ENCODE measurements around the gene ADRB2.
A peak's percentile ranks its signal among the peaks of the same experiment; 100 is the strongest.
"Not testable (repeated sequence)": the region's sequence is repeated elsewhere in the genome, so short reads cannot be mapped to it uniquely, and the experiment has no call there.

ADRB2 gene

DNA sequence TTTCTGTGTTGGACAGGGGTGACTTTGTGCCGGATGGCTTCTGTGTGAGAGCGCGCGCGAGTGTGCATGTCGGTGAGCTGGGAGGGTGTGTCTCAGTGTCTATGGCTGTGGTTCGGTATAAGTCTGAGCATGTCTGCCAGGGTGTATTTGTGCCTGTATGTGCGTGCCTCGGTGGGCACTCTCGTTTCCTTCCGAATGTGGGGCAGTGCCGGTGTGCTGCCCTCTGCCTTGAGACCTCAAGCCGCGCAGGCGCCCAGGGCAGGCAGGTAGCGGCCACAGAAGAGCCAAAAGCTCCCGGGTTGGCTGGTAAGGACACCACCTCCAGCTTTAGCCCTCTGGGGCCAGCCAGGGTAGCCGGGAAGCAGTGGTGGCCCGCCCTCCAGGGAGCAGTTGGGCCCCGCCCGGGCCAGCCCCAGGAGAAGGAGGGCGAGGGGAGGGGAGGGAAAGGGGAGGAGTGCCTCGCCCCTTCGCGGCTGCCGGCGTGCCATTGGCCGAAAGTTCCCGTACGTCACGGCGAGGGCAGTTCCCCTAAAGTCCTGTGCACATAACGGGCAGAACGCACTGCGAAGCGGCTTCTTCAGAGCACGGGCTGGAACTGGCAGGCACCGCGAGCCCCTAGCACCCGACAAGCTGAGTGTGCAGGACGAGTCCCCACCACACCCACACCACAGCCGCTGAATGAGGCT is at the start of gene ADRB2:
Gene ADRB2, plus strand, starts transcription at position 559 of the 686 bp plus-strand sequence. CDS start 221 bp downstream, outside the sequence.
- peak; percentile 76 to 83 for DNase-seq (ENCODE audit: extremely low read depth in 1 of 2, low read depth in 1 of 2)

GRCh38 chr5:148776780-148777179 is 49.6 kb upstream of the ADRB2 start:
- DNase-seq (ENCODE audit: extremely low read depth in 1 of 2, low read depth in 1 of 2) = no peak

DNA sequence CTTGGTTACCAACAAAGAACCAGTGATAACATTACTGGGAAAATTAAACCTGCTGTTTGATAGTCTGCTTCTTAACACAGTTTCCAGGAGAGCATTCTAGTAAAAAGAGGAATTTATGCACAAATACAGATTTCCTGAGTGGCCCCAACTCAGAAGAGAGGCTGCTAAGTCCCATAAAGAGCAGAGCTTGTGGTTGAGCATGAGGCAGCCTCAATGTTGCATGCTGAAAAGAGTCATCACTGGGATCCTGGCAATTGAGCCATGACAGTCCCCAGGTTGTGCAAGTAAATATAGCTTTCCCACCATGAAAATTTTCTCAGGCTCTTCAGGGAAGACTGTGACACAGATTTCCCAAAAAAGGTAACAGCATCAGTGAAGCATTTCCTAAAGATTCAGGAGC is 47.5 kb upstream of the ADRB2 start:
- no peak for DNase-seq (ENCODE audit: extremely low read depth in 1 of 2, low read depth in 1 of 2)

- DNase-seq (ENCODE audit: extremely low read depth in 1 of 2, low read depth in 1 of 2) = no peak
Measured at GRCh38 chr5:148780711-148781110, 45.7 kb upstream of the ADRB2 start.

DNA sequence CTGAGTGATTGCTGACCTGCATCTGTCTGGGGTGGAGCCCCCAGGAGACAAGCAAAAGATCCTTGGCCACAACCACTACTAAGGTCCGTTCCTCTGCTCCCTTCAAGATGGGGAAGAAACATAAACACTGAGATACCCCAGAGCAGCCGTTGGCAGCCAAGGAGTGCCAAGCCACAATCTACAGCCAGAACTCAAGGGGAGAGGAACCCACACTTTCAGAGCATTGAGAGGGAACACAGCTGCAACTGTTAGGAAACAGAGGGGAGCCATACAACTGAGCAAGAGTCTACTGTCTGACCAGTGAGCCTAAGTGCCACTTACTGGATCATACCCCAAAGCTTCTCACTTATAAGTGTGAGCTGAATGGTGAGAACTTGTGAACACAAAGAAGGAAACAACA is 44.6 kb upstream of the ADRB2 start:
- DNase-seq (ENCODE audit: extremely low read depth in 1 of 2, low read depth in 1 of 2) = no peak

DNA sequence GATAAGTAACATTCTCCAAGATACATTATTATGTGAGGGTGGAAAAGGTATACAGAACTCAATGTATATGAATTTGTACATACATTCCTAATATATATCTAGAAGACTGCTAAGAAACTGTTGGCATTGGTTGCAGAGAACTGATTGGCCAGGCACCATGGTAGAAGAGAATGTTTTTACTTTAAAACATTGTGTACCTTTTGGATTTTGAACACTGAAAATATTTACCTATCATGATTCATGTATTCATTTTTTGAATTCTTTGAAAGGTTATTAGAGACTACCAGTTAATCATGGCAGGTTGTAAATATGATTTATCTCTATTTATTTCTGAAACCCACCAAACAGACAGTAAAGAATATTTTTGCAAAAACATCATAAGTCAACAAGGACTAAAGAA is 41.2 kb upstream of the ADRB2 start:
- DNase-seq (ENCODE audit: extremely low read depth in 1 of 2, low read depth in 1 of 2) = no peak

GRCh38 chr5:148786456-148786855 is 40.0 kb upstream of the ADRB2 start:
- DNase-seq (ENCODE audit: extremely low read depth in 1 of 2, low read depth in 1 of 2) = no peak

DNA sequence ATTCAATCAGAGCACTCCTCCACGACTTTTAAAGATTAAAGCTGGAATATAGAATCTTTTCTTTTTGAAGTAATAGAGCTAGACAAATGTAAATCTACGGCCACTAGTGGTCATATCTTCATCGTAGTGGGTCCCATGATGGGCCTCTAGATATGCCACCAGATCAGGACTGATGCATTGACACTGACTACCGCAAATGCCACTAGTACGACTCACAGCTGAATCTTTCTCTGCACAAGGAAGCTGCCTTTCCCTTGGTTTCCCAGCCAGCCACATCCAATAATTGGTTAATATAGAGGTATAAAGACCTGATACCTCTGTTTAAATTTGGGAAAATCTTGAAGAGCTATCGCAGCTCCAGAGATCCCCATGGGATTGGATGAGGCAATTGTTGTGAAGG is 37.8 kb upstream of the ADRB2 start:
- no peak for DNase-seq (ENCODE audit: extremely low read depth in 1 of 2, low read depth in 1 of 2)

DNA sequence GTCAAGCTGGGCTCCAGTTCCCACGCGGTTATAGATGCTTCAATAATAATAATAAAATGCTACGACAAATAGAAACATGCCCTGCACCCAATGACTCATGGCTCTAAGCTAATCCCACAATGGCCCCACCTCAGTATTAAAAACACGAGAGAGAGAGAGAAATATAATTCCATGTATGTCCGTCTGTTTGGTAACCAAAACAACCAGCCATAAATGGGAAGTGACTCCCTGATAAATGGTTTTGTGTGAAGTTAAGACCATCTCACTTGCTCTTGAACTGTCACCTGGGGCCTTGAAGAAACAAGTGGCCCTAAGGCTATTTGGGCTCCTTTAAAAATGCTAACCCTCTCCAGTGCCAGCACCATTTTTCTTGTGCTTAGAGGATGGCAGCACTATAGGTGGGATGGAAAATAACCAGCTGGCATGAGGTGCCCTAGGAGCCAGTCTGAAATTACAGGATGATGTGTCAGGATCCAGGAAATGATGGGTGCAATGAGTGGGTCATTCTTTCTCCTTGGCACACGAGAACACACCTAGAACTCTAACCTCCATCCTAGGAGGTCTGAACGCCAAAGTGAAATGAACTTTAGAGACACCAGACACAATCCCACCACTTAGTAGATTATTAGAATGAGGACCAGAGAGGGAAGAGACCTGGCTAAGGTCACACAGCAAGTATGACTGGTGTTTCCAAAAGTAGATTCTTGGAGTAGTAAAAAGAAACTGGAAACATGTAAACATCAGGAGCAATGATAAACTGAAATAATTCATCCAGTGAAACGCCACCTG is 35.7 kb upstream of the ADRB2 start:
- no peak for DNase-seq (ENCODE audit: extremely low read depth in 1 of 2, low read depth in 1 of 2)

DNA sequence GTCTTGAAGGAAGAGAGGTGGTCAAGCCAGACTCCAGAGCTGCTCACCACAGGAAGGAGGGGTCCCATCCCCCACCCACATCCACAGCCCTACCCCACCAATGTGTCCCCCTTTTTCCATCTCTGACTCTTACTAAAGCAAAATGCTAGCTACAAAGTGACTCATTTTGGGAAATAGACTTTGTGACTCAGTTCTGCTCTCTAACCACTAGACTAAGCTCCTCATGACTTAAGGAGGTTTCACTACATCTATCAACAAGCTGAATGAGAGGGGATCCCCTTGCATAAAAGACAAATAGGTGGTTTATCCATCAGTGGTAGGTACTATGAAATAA is 35.1 kb upstream of the ADRB2 start:
- peak; percentile 42 to 53 for DNase-seq (ENCODE audit: extremely low read depth in 1 of 2, low read depth in 1 of 2)

DNA sequence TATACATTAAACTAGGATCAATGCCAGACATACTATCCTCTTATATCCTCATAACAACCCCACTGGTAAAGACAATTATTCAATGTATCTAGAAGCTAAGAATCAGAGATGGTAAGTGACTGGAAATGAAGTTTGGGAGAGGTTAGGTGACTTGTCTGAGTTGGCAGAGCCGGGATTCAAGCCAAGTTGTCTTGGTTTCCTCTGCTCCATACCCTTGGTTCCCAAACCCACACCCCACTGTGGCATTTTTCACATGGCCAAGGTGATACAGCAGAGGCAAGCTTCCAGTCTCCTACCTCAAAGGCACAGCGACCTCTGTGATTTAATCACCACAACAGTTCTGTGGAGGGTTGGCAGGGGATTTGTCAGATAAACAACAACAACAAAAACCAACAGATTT is 34.7 kb upstream of the ADRB2 start:
- no peak for DNase-seq (ENCODE audit: extremely low read depth in 1 of 2, low read depth in 1 of 2)

DNA sequence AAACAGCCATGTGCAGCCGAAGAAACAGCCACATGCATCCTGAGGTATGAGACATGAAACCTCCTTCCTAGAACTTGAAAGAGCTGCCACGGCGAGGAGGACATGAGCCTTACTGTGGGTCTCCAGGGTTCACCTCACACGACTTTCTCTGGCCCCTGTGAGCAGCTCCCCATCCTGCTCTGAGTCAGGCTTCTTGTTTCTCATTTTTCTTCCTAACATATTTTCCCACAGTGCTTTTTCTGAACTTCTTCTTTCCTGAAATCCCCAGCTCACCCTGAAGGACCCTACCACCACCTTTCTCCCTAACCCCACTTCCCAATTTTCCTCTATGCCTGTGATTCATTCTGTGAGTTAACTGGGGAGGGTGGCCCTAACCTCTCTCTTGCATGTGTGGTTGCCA is 33.7 kb upstream of the ADRB2 start:
- no peak for DNase-seq (ENCODE audit: extremely low read depth in 1 of 2, low read depth in 1 of 2)

DNA sequence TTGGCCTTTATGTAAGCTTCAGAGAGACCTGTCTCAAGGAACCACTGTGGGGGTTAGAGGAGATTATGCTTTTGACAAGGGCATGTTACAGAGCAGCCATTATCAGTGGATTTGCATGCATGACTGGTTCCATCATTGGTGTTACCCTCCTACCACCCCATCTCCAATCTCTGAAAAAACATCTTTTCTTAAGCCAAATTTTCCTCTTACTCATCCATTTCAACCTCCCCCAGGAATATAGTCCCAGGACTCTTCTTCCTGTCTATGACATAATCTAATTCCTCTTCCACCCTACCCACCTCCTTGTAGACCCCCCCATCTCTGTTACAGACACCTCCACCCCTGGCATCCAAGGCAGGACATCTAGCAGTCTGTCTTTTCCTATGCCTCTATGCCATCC is 33.1 kb upstream of the ADRB2 start:
- no peak for DNase-seq (ENCODE audit: extremely low read depth in 1 of 2, low read depth in 1 of 2)

DNA sequence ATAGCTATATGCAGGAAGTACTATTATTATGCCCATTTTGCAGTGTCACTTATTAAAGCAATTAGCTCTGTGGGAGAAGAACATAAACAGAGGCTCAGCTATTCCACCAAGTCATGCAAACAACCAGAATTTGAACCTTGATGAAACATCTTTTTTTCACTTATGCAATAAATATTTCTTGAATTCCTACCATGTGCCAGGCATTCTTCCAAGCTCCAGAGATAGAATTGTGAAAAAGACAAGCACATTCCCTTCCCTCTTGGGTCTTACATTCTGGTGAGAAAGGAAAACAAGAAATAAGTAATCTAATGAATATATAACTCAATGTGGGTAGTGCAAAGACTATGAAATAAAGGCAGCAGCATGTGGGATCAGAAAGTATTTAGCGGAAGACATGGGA is 32.1 kb upstream of the ADRB2 start:
- no peak for DNase-seq (ENCODE audit: extremely low read depth in 1 of 2, low read depth in 1 of 2)

DNA sequence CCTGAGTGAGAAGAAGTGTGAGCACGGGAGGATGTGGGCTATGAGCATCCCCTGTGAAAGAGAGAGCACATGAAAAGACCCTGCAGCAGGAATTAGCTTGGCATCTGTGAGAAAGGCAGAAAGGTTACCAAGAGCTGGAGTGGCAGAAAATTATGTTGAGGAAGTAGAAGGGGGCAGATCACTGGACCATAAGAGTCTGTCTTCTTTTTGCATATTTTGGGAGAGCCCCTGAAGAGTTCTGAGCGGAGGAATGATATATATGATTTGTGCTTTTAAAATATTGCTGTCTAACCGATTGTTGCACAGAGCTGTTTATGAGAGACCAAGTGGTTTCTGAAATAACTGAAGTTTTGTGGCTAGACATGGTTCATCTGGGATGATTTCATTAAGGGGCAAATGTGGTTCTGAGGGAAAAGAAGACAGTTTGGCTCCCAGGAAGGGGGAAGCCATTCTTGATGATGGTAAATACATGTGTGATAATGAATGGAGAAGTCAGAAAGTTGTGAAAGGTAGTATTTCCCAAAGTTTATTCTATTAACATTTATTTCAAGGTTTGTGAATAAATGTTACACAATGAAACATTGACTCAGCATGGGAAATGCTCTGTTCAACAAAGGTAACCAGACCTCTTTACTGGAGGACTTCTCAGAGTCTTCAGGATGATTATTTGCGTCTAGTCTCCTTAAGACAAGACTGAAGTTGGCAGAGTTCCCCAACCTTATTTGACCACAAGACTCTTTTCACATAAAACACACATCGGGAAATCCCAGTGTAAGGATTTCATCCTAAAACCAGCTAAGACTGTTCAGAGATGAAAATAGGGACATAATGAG is 31.5 kb upstream of the ADRB2 start:
- no peak for DNase-seq (ENCODE audit: extremely low read depth in 1 of 2, low read depth in 1 of 2)

DNA sequence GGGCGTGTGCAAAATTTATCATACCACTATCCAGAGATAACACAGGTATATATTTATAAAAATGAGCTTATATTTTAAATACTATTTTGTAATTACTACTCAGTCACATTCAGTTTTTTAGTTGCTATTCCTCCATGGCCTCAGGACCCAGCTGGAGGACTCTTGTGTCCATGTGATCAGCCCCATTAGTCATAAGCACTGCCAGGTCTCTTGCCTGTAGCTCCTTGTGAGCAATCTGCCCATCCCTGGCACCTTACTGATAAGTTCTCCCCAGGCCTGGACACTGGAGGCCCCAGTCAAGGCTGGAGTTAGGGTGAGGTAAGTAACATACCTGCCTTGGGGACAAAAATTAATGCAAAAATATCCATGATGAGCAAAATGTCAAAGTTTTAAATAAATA is 29.5 kb upstream of the ADRB2 start:
- DNase-seq (ENCODE audit: extremely low read depth in 1 of 2, low read depth in 1 of 2) = no peak

GRCh38 chr5:148798786-148799185 is 27.6 kb upstream of the ADRB2 start:
- DNase-seq (ENCODE audit: extremely low read depth in 1 of 2, low read depth in 1 of 2) = no peak

DNA sequence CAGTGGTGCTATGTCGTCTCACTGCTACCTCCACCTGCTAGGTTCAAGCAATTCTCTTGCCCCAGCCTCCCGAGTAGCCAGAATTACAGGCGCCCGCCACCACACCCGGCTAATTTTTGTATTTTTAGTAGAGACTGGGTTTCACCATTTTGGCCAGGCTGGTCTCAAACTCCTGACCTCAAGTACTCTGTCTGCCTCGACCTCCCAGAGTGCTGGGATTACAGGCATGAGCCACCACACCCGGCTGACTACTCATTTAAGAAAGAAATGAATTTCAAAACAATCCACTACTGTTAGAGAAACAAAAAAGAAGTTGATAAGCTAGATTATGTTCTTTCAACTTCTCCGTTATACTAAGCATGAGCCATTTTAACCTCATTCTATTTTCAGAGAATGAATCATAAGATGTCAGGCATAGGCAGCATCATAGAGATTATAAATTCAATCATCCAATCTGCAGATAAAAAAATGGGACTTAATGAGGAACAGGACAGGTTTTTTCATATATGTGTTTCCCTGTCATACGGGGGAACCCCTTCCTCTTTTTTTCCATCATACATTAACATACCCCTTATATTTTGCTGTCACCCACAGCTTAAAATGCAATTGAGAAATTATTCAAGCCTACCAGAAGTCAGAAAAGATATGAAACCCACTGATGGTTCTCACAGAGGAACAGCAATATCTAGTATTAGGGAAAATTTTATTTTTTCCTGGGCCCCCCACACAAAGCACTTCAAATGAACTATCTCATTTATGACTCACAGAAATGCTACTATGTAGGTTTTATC is 26.5 kb upstream of the ADRB2 start:
- DNase-seq (ENCODE audit: extremely low read depth in 1 of 2, low read depth in 1 of 2) = no peak

DNA sequence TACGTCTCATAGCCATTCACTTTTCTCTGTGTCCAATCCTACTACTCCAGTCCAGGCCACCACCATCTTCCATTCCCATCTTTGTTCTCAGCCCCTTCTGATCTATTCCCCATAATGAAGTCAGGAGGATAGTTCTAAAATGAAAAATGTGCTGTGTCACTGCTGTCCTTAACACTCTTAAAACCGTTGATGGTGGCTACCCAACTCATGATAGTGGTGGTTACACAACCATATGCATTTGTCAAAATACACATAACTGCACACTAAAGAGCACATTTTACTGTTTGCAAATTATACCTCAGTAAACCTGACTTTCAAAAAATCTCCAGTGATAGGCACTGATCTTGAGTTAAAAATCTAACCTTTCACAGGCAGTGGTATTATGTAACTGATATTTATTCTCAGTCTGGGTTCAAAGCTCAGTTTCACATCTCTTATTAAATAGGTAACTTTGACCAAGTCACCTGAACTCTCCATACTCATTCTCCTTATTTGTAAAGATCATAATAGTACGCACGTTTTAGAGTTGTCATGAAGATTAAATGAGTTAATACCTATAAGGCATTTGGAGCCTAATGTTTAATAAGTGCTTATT is 24.6 kb upstream of the ADRB2 start:
- no peak for DNase-seq (ENCODE audit: extremely low read depth in 1 of 2, low read depth in 1 of 2)

- DNase-seq (ENCODE audit: extremely low read depth in 1 of 2, low read depth in 1 of 2) = not testable (repeated sequence)
Measured at GRCh38 chr5:148803451-148803850, 23.0 kb upstream of the ADRB2 start.

- no peak for DNase-seq (ENCODE audit: extremely low read depth in 1 of 2, low read depth in 1 of 2)
Measured at GRCh38 chr5:148804393-148804792, 22.0 kb upstream of the ADRB2 start.

Data from stimulated activated CD8-positive, alpha-beta memory T cell treated with anti-CD3 and anti-CD28 coated beads, Interleukin-7, amount 100 ng/mL, for 48 hours (primary cell).